GM12892 (cell line): ENCODE results near the gene FOXP2.

ENCODE experiments used
- POLR2A ChIP-seq: IDR thresholded peaks from 2 replicates; pipeline ENCODE4 v1.6.1; 2011; ENCODE audit warnings: low read depth, low read length, control low read depth
- POLR2AphosphoS5 ChIP-seq: IDR thresholded peaks from 2 replicates; pipeline ENCODE4 v1.6.1; 2011; ENCODE audit warnings: low read depth, low read length, control low read depth
- TAF1 ChIP-seq: IDR thresholded peaks from 2 replicates; pipeline ENCODE4 v1.6.1; 2011; ENCODE audit warnings: low read depth, mild to moderate bottlenecking, control low read depth, low read length, borderline replicate concordance

DNA sequence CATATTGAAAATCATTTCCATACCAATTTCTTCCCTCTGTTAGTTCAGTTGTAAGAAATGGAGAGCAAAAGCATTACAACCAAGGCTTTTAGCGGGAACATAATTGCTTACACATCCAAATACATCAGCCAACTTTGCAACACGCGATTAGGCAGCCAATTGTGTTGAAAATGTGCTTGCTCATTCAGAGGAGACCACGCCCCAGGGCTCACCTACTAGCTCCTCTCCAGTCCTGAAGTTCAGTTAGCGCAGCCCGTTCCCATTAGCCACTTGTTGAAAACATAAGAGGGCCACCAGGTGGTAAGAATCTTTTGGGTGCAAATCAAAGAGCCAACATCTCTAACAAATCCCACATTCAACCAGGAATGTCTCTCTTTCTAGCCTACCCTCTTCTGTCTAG lies 294.0 kb downstream of the FOXP2 start:
- no peak for TF ChIP-seq POLR2A
- TF ChIP-seq TAF1, result no peak
- TF ChIP-seq POLR2AphosphoS5, result no peak
